Natural killer cell (primary cell): Measurements from ENCODE around the gene NDRG4. TPM values are rescaled to one million over a fixed set of nuclear protein-coding genes. Genes with fewer than 3 reads are reported as not detected.

Experiments
- ATAC-seq, 3 donors: fragments of 150-1000 bp in 2 of 3; fragments of 200-7000 bp in 1 of 3; cut with Tn5 transposase; 1 replicate in 1 of 3; 2 replicates in 2 of 3; pipeline ENCODE4 v1.10.0; 2021; ENCODE audit warnings: mild to moderate bottlenecking in 2 of 3, moderate library complexity in 2 of 3
- DNase-seq, 2 donors: peaks; one replicate each; pipeline versions ENCODE4 v3.0.0 to v3.0.0-alpha.2; 2013 to 2021; ENCODE audit warnings: mixed read lengths in 1 of 2
- H3K27ac ChIP-seq: one replicate; pipeline ENCODE4 v1.5.1; 2013; ENCODE audit warnings: mild to moderate bottlenecking, low read length
- H3K27me3 ChIP-seq: one replicate; pipeline ENCODE4 v1.6.1; 2013; ENCODE audit warnings: low read length; ENCODE audit not compliant: control insufficient read depth, insufficient read depth
- H3K36me3 ChIP-seq: one replicate; pipeline ENCODE4 v1.6.1; 2013; ENCODE audit warnings: low read length; ENCODE audit not compliant: control insufficient read depth, insufficient read depth
- H3K4me1 ChIP-seq: one replicate; pipeline ENCODE4 v1.6.1; 2013; ENCODE audit warnings: low read length; ENCODE audit not compliant: control insufficient read depth, insufficient read depth
- H3K4me3 ChIP-seq: one replicate; pipeline ENCODE4 v1.5.1; 2013; ENCODE audit warnings: low read length
- H3K9me3 ChIP-seq: one replicate; pipeline ENCODE4 v1.6.1; 2013; ENCODE audit warnings: low read length; ENCODE audit not compliant: control insufficient read depth, insufficient read depth
- H3K27ac Mint-ChIP-seq, 2 donors: one replicate each; pipeline ENCODE4 v1.8.0; 2022; ENCODE audit warnings: mild to moderate bottlenecking in 2 of 2, mixed read lengths in 2 of 2, moderate library complexity in 1 of 2
- H3K27me3 Mint-ChIP-seq, 2 donors: one replicate each; pipeline ENCODE4 v1.8.0; 2022; ENCODE audit warnings: low read depth in 2 of 2, mixed read lengths in 2 of 2
- H3K36me3 Mint-ChIP-seq: one replicate; pipeline ENCODE4 v1.8.0; 2022; ENCODE audit warnings: mixed read lengths
- H3K4me1 Mint-ChIP-seq, 2 donors: one replicate each; pipeline ENCODE4 v1.8.0; 2022; ENCODE audit warnings: mixed read lengths in 2 of 2
- H3K4me3 Mint-ChIP-seq: one replicate; pipeline ENCODE4 v1.8.0; 2022; ENCODE audit warnings: mild to moderate bottlenecking, moderate library complexity, mixed read lengths
- H3K9me3 Mint-ChIP-seq, 2 donors: one replicate each; pipeline ENCODE4 v1.8.0; 2022; ENCODE audit warnings: mixed read lengths in 2 of 2
- CTCF ChIP-seq: fragments of 200-600 bp; IDR thresholded peaks from one replicate; pipeline ENCODE4 v1.8.0; 2022; ENCODE audit warnings: antibody characterized with exemption
- WGBS: methylation state at CpG from one replicate; pipeline ENCODE4 v1.1.7; 2013; ENCODE audit warnings: missing lambda C conversion rate; ENCODE audit not compliant: insufficient coverage; 5-methylcytosine and 5-hydroxymethylcytosine counted together
- intact Hi-C: fragments of 100-400 bp; cut with micrococcal nuclease; formaldehyde crosslinking; loops from one replicate; pipeline ENCODE4 v1.14.2; 2022
- total RNA-seq, 4 donors: library from RNA; stranded (reverse); fragments of 120-200 nt in 1 of 4; gene quantifications; one replicate each; pipeline versions ENCODE4 v1.2.3 to v1.2.4, GENCODE V29; 2013 to 2022

The NDRG4 gene
- total RNA-seq, 3 donors from 2014 or later (not counting 1 experiment from before 2014, with no cell fraction given), result not detected

- peaks cover 6% of the 10 kb centered on the region for H3K4me1 ChIP-seq
- no peaks in the 10 kb centered on the region for H3K27me3 ChIP-seq
- no peak overlapping the region for H3K27ac Mint-ChIP-seq
- no peaks in the 10 kb centered on the region for H3K9me3 Mint-ChIP-seq
- H3K27me3 Mint-ChIP-seq, result no peaks in the 10 kb centered on the region
- no peak for ATAC-seq
- no peak for DNase-seq
- H3K36me3 Mint-ChIP-seq, result no peaks in the 10 kb centered on the region
- H3K36me3 ChIP-seq, result no peaks in the 10 kb centered on the region
- intact Hi-C loops, result no loop called here
- H3K9me3 ChIP-seq, result no peaks in the 10 kb centered on the region
- no peak overlapping the region for H3K27ac ChIP-seq
- no peak overlapping the region for H3K4me3 ChIP-seq
- WGBS, result 89% methylated on average over 8 of the region's 9 CpGs
- TF ChIP-seq CTCF, result no peak
- H3K4me3 Mint-ChIP-seq, result no peak overlapping the region
- no peaks in the 10 kb centered on the region for H3K4me1 Mint-ChIP-seq
These were observed 9.5 kb downstream of the NDRG4 start for GRCh38 chr16:58509256-58510096.

GRCh38 chr16:58510097-58510775 is 10.3 kb downstream of the NDRG4 start:
- no peaks in the 10 kb centered on the region for H3K27me3 Mint-ChIP-seq
- TF ChIP-seq CTCF, result no peak
- H3K27me3 ChIP-seq, result no peaks in the 10 kb centered on the region
- H3K4me3 Mint-ChIP-seq, result no peak overlapping the region
- ATAC-seq (no peak), DNase-seq (no peak)
- peaks cover 7% of the 10 kb centered on the region in 2 donors for H3K4me1 Mint-ChIP-seq
- no peak overlapping the region for H3K27ac Mint-ChIP-seq
- peaks cover 12% of the 10 kb centered on the region for H3K4me1 ChIP-seq
- no peaks in the 10 kb centered on the region for H3K36me3 Mint-ChIP-seq
- no peak overlapping the region for H3K4me3 ChIP-seq
- WGBS, result 93% methylated on average over 18 of the region's 18 CpGs
- H3K9me3 ChIP-seq, result no peaks in the 10 kb centered on the region
- H3K36me3 ChIP-seq, result no peaks in the 10 kb centered on the region
- intact Hi-C loops, result no loop called here
- no peaks in the 10 kb centered on the region for H3K9me3 Mint-ChIP-seq
- H3K27ac ChIP-seq, result no peak overlapping the region

- H3K36me3 ChIP-seq, result no peaks in the 10 kb centered on the region
- 89% methylated on average over 30 of the region's 30 CpGs for WGBS
- H3K4me3 ChIP-seq, result no peak overlapping the region
- ATAC-seq, result no peak
- DNase-seq, result no peak
- no peaks in the 10 kb centered on the region for H3K36me3 Mint-ChIP-seq
- TF ChIP-seq CTCF, result no peak
- no peak overlapping the region for H3K4me3 Mint-ChIP-seq
- peak overlapping the region in 1 of 2 donors; percentile 68 for H3K27ac Mint-ChIP-seq
- no peaks in the 10 kb centered on the region for H3K9me3 Mint-ChIP-seq
- intact Hi-C loops, result no loop called here
- peaks cover 12% of the 10 kb centered on the region for H3K4me1 ChIP-seq
- H3K27me3 Mint-ChIP-seq, result no peaks in the 10 kb centered on the region
- H3K9me3 ChIP-seq, result no peaks in the 10 kb centered on the region
- H3K27me3 ChIP-seq, result no peaks in the 10 kb centered on the region
- peaks cover 7 to 10% of the 10 kb centered on the region in 2 donors for H3K4me1 Mint-ChIP-seq
- H3K27ac ChIP-seq, result no peak overlapping the region
These were observed 11.1 kb downstream of the NDRG4 start for GRCh38 chr16:58510776-58511628.
